Gastrocnemius medialis (tissue), 4 donors: ENCODE measurements around the gene DSP.

Source experiments
- POLR2A ChIP-seq, 2 donors: fragments of 450-650 bp; IDR thresholded peaks; one replicate each; pipeline ENCODE4 v1.6.1; 2017; ENCODE audit warnings: antibody characterized with exemption in 2 of 2, mild to moderate bottlenecking in 2 of 2, moderate library complexity in 2 of 2
- TF ChIP-seq, protein P1 (sequence below), 5 experiments: fragments of 450-650 bp in 3 of 5; fragments of 200-600 bp in 2 of 5; sonication (generic) in 2 of 5; IDR thresholded peaks in 4 of 5; conservative IDR thresholded peaks in 1 of 5; 1 replicate in 4 of 5; 2 replicates in 1 of 5; pipeline ENCODE4 v1.5.1; 2016 to 2019; ENCODE audit warnings: antibody characterized with exemption in 5 of 5, mild to moderate bottlenecking in 3 of 5, moderate library complexity in 3 of 5

DNA sequence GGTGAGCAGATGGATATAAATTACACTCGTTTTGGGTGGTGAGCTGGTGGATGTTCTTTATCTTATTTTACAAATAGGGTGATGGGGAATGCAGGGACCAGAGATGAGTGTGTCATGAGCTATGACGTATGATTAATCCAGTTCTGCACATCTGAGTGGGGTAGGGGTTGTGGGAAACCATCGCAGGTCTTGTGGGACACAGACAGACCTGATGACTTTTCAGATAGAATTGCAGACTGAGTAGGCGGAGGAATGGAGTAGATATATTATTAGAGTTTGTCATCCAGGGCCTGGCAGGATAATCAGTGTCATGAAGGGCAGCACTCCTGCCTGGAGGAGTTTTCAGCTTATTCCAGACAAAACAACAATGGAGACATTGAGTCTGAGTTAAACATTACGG is 12.9 kb upstream of the DSP start:
- TF ChIP-seq, protein P1, sequence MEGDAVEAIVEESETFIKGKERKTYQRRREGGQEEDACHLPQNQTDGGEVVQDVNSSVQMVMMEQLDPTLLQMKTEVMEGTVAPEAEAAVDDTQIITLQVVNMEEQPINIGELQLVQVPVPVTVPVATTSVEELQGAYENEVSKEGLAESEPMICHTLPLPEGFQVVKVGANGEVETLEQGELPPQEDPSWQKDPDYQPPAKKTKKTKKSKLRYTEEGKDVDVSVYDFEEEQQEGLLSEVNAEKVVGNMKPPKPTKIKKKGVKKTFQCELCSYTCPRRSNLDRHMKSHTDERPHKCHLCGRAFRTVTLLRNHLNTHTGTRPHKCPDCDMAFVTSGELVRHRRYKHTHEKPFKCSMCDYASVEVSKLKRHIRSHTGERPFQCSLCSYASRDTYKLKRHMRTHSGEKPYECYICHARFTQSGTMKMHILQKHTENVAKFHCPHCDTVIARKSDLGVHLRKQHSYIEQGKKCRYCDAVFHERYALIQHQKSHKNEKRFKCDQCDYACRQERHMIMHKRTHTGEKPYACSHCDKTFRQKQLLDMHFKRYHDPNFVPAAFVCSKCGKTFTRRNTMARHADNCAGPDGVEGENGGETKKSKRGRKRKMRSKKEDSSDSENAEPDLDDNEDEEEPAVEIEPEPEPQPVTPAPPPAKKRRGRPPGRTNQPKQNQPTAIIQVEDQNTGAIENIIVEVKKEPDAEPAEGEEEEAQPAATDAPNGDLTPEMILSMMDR (IDR thresholded peaks at IDR 0.05 in 4 of 5, conservative IDR thresholded peaks at IDR 0.05 in 1 of 5), result no peak
- TF ChIP-seq POLR2A (IDR thresholded peaks at IDR 0.05), result no peak
